ENCODE data around the gene ST6GALNAC3.

ST6GALNAC3 gene

GRCh38 chr1:76583875-76584477 is 509.4 kb downstream of the ST6GALNAC3 start:
- DNase-seq (ENCODE audit: low read depth), result no peak

- DNase-seq (ENCODE audit: low read depth), result no peak
Observed at GRCh38 chr1:76585980-76586674, 511.6 kb downstream of the ST6GALNAC3 start.

- no peak for DNase-seq (ENCODE audit: low read depth)
Observed at GRCh38 chr1:76587212-76587611, 512.7 kb downstream of the ST6GALNAC3 start.

- DNase-seq (ENCODE audit: low read depth), result no peak
Observed at GRCh38 chr1:76591461-76591860, 516.9 kb downstream of the ST6GALNAC3 start.

- no peak for DNase-seq (ENCODE audit: low read depth)
Observed at GRCh38 chr1:76591963-76592362, 517.4 kb downstream of the ST6GALNAC3 start.

GRCh38 chr1:76593141-76593540 is 518.6 kb downstream of the ST6GALNAC3 start:
- DNase-seq (ENCODE audit: low read depth), result no peak

- no peak for DNase-seq (ENCODE audit: low read depth)
Observed at GRCh38 chr1:76593618-76594017, 519.1 kb downstream of the ST6GALNAC3 start.

GRCh38 chr1:76595024-76595423 is 520.5 kb downstream of the ST6GALNAC3 start:
- DNase-seq (ENCODE audit: low read depth), result no peak

- DNase-seq (ENCODE audit: low read depth), result no peak
Observed at GRCh38 chr1:76601465-76601864, 526.9 kb downstream of the ST6GALNAC3 start.

GRCh38 chr1:76607717-76608116 is 533.2 kb downstream of the ST6GALNAC3 start:
- no peak for DNase-seq (ENCODE audit: low read depth)

GRCh38 chr1:76611770-76612445 is 537.4 kb downstream of the ST6GALNAC3 start:
- no peak for DNase-seq (ENCODE audit: low read depth)

- no peak for DNase-seq (ENCODE audit: low read depth)
Observed at GRCh38 chr1:76613886-76614285, 539.3 kb downstream of the ST6GALNAC3 start.

- DNase-seq (ENCODE audit: low read depth), result no peak
Observed at GRCh38 chr1:76615253-76616035, 540.9 kb downstream of the ST6GALNAC3 start.

- DNase-seq (ENCODE audit: low read depth), result no peak
Observed at GRCh38 chr1:76620371-76620770, 545.8 kb downstream of the ST6GALNAC3 start.

GRCh38 chr1:76622774-76623528 is 548.4 kb downstream of the ST6GALNAC3 start:
- DNase-seq (ENCODE audit: low read depth), result no peak

GRCh38 chr1:76625886-76626678 is 551.5 kb downstream of the ST6GALNAC3 start:
- DNase-seq (ENCODE audit: low read depth), result no peak

GRCh38 chr1:76627498-76627897 is 553.0 kb downstream of the ST6GALNAC3 start:
- DNase-seq (ENCODE audit: low read depth), result no peak

- DNase-seq (ENCODE audit: low read depth), result no peak
Observed at GRCh38 chr1:76627901-76628300, 553.4 kb downstream of the ST6GALNAC3 start.

- no peak for DNase-seq (ENCODE audit: low read depth)
Observed at GRCh38 chr1:76632136-76632535, 557.6 kb downstream of the ST6GALNAC3 start.

- no peak for DNase-seq (ENCODE audit: low read depth)
Observed at GRCh38 chr1:76635784-76636183, 561.2 kb downstream of the ST6GALNAC3 start.

GRCh38 chr1:76639181-76639580 is 564.6 kb downstream of the ST6GALNAC3 start:
- DNase-seq (ENCODE audit: low read depth), result no peak

Data from activated gamma-delta T cell treated with anti-CD3 and anti-CD28 coated beads, Interleukin-2, amount 50 U/mL, for 16 hours (primary cell).